Caco-2 (cell line): ENCODE data around the gene EN1. TPM values are rescaled to one million over a fixed set of nuclear protein-coding genes. Genes with fewer than 3 reads are reported as not detected.

ENCODE experiments used
- BruUV-seq: library from RNA; stranded (reverse); fragments of 400-500 nt; replicated peaks from 2 replicates; lab custom pipeline; 2021; lab: Mats Ljungman, UMichigan
- CTCF ChIA-PET: fragments of 300-600 bp; sonication (Branson Sonifier 250); formaldehyde crosslinking; loops from one replicate; lab custom pipeline; 2022; ENCODE audit warnings: antibody characterized with exemption; lab: Charles Lee
- POLR2A ChIA-PET: fragments of 300-600 bp; sonication (Branson Sonifier 250); formaldehyde crosslinking; loops from one replicate; lab custom pipeline; 2022; ENCODE audit warnings: antibody characterized with exemption; lab: Charles Lee
- DNase-seq, 2 experiments: peaks; one replicate each; pipeline versions ENCODE4 v3.0.0 to v3.0.0-alpha.2; 2020 to 2022
- H3K27me3 ChIP-seq: replicated peaks from 2 replicates; pipeline ENCODE4 v1.6.0; 2011; ENCODE audit warnings: low read length; ENCODE audit not compliant: control insufficient read depth, insufficient read depth
- H3K36me3 ChIP-seq: 2 replicates; pipeline ENCODE4 v1.5.1; 2011; ENCODE audit warnings: low read length; ENCODE audit not compliant: control insufficient read depth, insufficient read depth
- H3K4me1 ChIP-seq: fragments of 250-450 bp; sonication (Bioruptor Pico); 2 replicates; pipeline ENCODE4 v1.5.1; 2020; ENCODE audit warnings: mild to moderate bottlenecking
- H3K4me3 ChIP-seq: 2 replicates; pipeline ENCODE4 v1.5.1; 2011; ENCODE audit warnings: low read depth, mild to moderate bottlenecking, control low read depth, low read length
- H3K9me3 ChIP-seq: fragments of 250-450 bp; sonication (Bioruptor Pico); 2 replicates; pipeline ENCODE4 v1.5.1; 2020; ENCODE audit warnings: mild to moderate bottlenecking, moderate library complexity
- H3K27ac Mint-ChIP-seq: one replicate; pipeline ENCODE4 v1.8.0; 2022; ENCODE audit warnings: mixed read lengths; ENCODE audit not compliant: unreplicated experiment
- H3K27me3 Mint-ChIP-seq: one replicate; pipeline ENCODE4 v1.8.0; 2022; ENCODE audit warnings: mixed read lengths; ENCODE audit not compliant: insufficient read depth, unreplicated experiment
- H3K36me3 Mint-ChIP-seq: one replicate; pipeline ENCODE4 v1.8.0; 2022; ENCODE audit warnings: mild to moderate bottlenecking, mixed read lengths; ENCODE audit not compliant: insufficient read depth, unreplicated experiment
- H3K4me1 Mint-ChIP-seq: one replicate; pipeline ENCODE4 v1.8.0; 2022; ENCODE audit warnings: low read depth, mixed read lengths; ENCODE audit not compliant: unreplicated experiment
- H3K4me3 Mint-ChIP-seq: one replicate; pipeline ENCODE4 v1.8.0; 2022; ENCODE audit warnings: mild to moderate bottlenecking, moderate library complexity, mixed read lengths; ENCODE audit not compliant: unreplicated experiment
- H3K9me3 Mint-ChIP-seq: one replicate; pipeline ENCODE4 v1.8.0; 2022; ENCODE audit warnings: mixed read lengths; ENCODE audit not compliant: unreplicated experiment
- CTCF ChIP-seq, 2 experiments: fragments of 200-600 bp in 1 of 2; IDR thresholded peaks; 1 replicate in 1 of 2; 2 replicates in 1 of 2; pipeline versions ENCODE4 v1.5.1 to v1.8.0; 2011 to 2022; ENCODE audit warnings: antibody characterized with exemption in 1 of 2, control low read depth in 1 of 2, inconsistent platforms in 1 of 2, low read depth in 1 of 2, low read length in 1 of 2, mild to moderate bottlenecking in 1 of 2, moderate library complexity in 1 of 2; ENCODE audit not compliant: insufficient read depth in 1 of 2, severe bottlenecking in 1 of 2, unreplicated experiment in 1 of 2
- intact Hi-C: fragments of 100-400 bp; cut with micrococcal nuclease; formaldehyde crosslinking; loops from one replicate; pipeline ENCODE4 v1.10.0; 2022; ENCODE audit not compliant: unreplicated experiment
- total RNA-seq: library from RNA; stranded (reverse); gene quantifications from 2 replicates; pipeline ENCODE4 v1.2.3, GENCODE V29; 2022

EN1 gene
- total RNA-seq, 1 experiment from 2014 or later = 0.16 TPM

DNA sequence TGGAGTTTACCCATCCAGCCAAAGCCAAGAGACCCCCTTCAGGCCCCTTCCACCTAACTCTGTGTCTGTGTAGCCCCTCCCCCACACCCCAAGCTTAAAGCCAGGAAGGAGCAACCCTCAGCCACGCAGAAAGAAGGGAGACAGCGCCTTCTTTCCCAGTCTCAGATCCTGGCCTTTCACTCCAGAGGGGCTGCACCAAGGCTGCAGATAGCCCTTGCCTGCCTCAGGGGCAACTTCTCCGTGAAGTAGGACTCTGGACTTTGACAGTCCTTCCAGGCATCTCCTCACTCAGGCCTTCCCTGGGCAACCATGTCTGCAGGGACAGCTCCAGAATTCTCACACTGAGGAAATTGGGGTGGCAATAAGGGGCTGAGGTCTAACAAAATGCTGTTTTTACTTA lies 26.9 kb upstream of the EN1 start:
- Mint-ChIP-seq H3K4me1 (no peaks in the 10 kb centered on the region), H3K27me3 (peaks cover 23% of the 10 kb centered on the region), H3K27ac (no peak overlapping the region), H3K36me3 (no peaks in the 10 kb centered on the region), H3K9me3 (no peaks in the 10 kb centered on the region), H3K4me3 (no peak overlapping the region)
- ChIA-PET POLR2A (no interaction called here), CTCF (no interaction called here)
- H3K4me3 ChIP-seq = no peak overlapping the region
- H3K9me3 ChIP-seq = no peaks in the 10 kb centered on the region
- no peak for TF ChIP-seq CTCF (IDR thresholded peaks at IDR 0.05; ENCODE audit: insufficient read depth in 1 of 2, low read depth in 1 of 2, low read length in 1 of 2, severe bottlenecking in 1 of 2, unreplicated experiment in 1 of 2)
- H3K36me3 ChIP-seq = no peaks in the 10 kb centered on the region
- no peak for DNase-seq
- intact Hi-C loops = no loop called here
- BruUV-seq = no TSS peak
- H3K27me3 ChIP-seq = no peaks in the 10 kb centered on the region; the same call in 1 of the 2 replicates
- no peaks in the 10 kb centered on the region for H3K4me1 ChIP-seq

GRCh38 chr2:118865106-118865505 lies 17.7 kb upstream of the EN1 start:
- Histone ChIP-seq H3K27me3 (no peaks in the 10 kb centered on the region; the same call in 1 of the 2 replicates), H3K9me3 (no peaks in the 10 kb centered on the region), H3K4me1 (no peaks in the 10 kb centered on the region), H3K4me3 (no peak overlapping the region), H3K36me3 (no peaks in the 10 kb centered on the region)
- Mint-ChIP-seq H3K4me3 (no peak overlapping the region), H3K27ac (no peak overlapping the region), H3K27me3 (peaks cover under 1% of the 10 kb centered on the region), H3K4me1 (no peaks in the 10 kb centered on the region), H3K36me3 (no peaks in the 10 kb centered on the region), H3K9me3 (no peaks in the 10 kb centered on the region)
- ChIA-PET CTCF (no interaction called here), POLR2A (no interaction called here)
- intact Hi-C loops = loop anchor here (1.0 to 5.0 kb wide), 6 partner anchors 373 to 833 kb away; no protein-coding TSS in a partner anchor
- DNase-seq = peak in 1 of 2 experiments; percentile 65
- no TSS peak for BruUV-seq
- peak; percentile 76 to 87 for TF ChIP-seq CTCF (IDR thresholded peaks at IDR 0.05; ENCODE audit: insufficient read depth in 1 of 2, low read depth in 1 of 2, low read length in 1 of 2, severe bottlenecking in 1 of 2, unreplicated experiment in 1 of 2)

DNA sequence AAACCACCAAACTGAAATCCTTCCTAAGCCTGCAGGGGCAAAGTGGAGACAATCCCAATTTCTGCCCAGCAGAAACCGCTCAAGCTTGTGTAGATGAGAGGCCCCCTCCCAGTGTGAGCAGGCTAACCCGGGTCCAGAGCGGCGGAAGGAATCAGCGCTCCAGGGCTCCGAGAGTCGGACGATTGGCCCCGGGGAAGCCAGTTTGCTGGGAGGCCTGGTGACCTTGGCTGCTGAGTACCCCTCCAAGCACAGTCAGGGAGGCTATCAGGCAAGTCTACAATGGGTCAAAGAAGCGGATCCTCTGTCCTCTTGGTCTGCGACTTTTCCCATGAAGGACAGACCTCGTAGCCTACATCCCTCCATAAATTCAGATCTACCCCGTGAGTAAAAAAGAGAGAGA lies 16.8 kb upstream of the EN1 start:
- TF ChIP-seq CTCF (IDR thresholded peaks at IDR 0.05; ENCODE audit: insufficient read depth in 1 of 2, low read depth in 1 of 2, low read length in 1 of 2, severe bottlenecking in 1 of 2, unreplicated experiment in 1 of 2) = no peak
- BruUV-seq = no TSS peak
- no peaks in the 10 kb centered on the region for H3K9me3 Mint-ChIP-seq
- intact Hi-C loops = no loop called here
- H3K36me3 ChIP-seq = no peaks in the 10 kb centered on the region
- H3K27me3 Mint-ChIP-seq = peaks cover 3% of the 10 kb centered on the region
- no peaks in the 10 kb centered on the region for H3K4me1 ChIP-seq
- H3K4me1 Mint-ChIP-seq = no peaks in the 10 kb centered on the region
- H3K9me3 ChIP-seq = no peaks in the 10 kb centered on the region
- H3K4me3 ChIP-seq = no peak overlapping the region
- CTCF ChIA-PET = no interaction called here
- POLR2A ChIA-PET = no interaction called here
- no peaks in the 10 kb centered on the region for H3K36me3 Mint-ChIP-seq
- H3K4me3 Mint-ChIP-seq = no peak overlapping the region
- no peak for DNase-seq
- H3K27ac Mint-ChIP-seq = no peak overlapping the region
- H3K27me3 ChIP-seq = no peaks in the 10 kb centered on the region; the same call in 1 of the 2 replicates
